Uterus (tissue), 2 donors: Measurements from ENCODE around the gene PCDHGA10.
"Not testable (repeated sequence)": the region's sequence is repeated elsewhere in the genome, so short reads cannot be mapped to it uniquely, and the experiment has no call there.

Experiments
- POLR2A ChIP-seq, 2 donors: fragments of 450-650 bp; IDR thresholded peaks; one replicate each; pipeline ENCODE4 v1.6.1; 2016; ENCODE audit warnings: antibody characterized with exemption in 2 of 2, mild to moderate bottlenecking in 1 of 2, moderate library complexity in 1 of 2
- TF ChIP-seq, protein P1 (sequence below), 4 experiments: fragments of 200-600 bp in 2 of 4; fragments of 450-650 bp in 2 of 4; sonication (generic) in 2 of 4; IDR thresholded peaks; one replicate each; pipeline ENCODE4 v1.5.1; 2016 to 2019; ENCODE audit warnings: antibody characterized with exemption in 4 of 4, mild to moderate bottlenecking in 2 of 4, moderate library complexity in 1 of 4

- TF ChIP-seq, protein P1, sequence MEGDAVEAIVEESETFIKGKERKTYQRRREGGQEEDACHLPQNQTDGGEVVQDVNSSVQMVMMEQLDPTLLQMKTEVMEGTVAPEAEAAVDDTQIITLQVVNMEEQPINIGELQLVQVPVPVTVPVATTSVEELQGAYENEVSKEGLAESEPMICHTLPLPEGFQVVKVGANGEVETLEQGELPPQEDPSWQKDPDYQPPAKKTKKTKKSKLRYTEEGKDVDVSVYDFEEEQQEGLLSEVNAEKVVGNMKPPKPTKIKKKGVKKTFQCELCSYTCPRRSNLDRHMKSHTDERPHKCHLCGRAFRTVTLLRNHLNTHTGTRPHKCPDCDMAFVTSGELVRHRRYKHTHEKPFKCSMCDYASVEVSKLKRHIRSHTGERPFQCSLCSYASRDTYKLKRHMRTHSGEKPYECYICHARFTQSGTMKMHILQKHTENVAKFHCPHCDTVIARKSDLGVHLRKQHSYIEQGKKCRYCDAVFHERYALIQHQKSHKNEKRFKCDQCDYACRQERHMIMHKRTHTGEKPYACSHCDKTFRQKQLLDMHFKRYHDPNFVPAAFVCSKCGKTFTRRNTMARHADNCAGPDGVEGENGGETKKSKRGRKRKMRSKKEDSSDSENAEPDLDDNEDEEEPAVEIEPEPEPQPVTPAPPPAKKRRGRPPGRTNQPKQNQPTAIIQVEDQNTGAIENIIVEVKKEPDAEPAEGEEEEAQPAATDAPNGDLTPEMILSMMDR (IDR thresholded peaks at IDR 0.05) = peak in 1 of 4 experiments; percentile 27
- not testable (repeated sequence) for TF ChIP-seq POLR2A (IDR thresholded peaks at IDR 0.05)
These were observed 25.1 kb upstream of the PCDHGA10 start, which contains the start of gene PCDHGB4 for GRCh38 chr5:141387557-141388311.
